Measurements from ENCODE around the gene ERGIC3.

- TF ChIP-seq, protein P1, sequence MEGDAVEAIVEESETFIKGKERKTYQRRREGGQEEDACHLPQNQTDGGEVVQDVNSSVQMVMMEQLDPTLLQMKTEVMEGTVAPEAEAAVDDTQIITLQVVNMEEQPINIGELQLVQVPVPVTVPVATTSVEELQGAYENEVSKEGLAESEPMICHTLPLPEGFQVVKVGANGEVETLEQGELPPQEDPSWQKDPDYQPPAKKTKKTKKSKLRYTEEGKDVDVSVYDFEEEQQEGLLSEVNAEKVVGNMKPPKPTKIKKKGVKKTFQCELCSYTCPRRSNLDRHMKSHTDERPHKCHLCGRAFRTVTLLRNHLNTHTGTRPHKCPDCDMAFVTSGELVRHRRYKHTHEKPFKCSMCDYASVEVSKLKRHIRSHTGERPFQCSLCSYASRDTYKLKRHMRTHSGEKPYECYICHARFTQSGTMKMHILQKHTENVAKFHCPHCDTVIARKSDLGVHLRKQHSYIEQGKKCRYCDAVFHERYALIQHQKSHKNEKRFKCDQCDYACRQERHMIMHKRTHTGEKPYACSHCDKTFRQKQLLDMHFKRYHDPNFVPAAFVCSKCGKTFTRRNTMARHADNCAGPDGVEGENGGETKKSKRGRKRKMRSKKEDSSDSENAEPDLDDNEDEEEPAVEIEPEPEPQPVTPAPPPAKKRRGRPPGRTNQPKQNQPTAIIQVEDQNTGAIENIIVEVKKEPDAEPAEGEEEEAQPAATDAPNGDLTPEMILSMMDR (IDR thresholded peaks at IDR 0.05; ENCODE audit: poor library complexity): no peak
- no peak for TF ChIP-seq EZH2phosphoT487 (IDR thresholded peaks at IDR 0.05; ENCODE audit: low read depth, severe bottlenecking, unreplicated experiment)
Measured at GRCh38 chr20:35552914-35553313, 11.0 kb downstream of the ERGIC3 start.

Data from hepatocyte (in vitro differentiated cells).